GM10248 (cell line): ENCODE measurements around the gene WDR1.
A peak's percentile ranks its signal among the peaks of the same experiment; 100 is the strongest.

Experiments
- CTCF ChIA-PET: fragments of 300-600 bp; sonication (Branson Sonifier 250); formaldehyde crosslinking; extraction: SDS; loops from one replicate; lab custom pipeline; 2021; ENCODE audit warnings: antibody characterized with exemption; lab: Yijun Ruan, JAX
- POLR2A ChIA-PET: fragments of 350-650 bp; sonication (Branson Sonifier 250); formaldehyde crosslinking; extraction: SDS; loops from one replicate; lab custom pipeline; 2020; ENCODE audit warnings: antibody characterized with exemption; lab: Yijun Ruan, JAX
- DNase-seq: peaks from one replicate; pipeline ENCODE4 v3.0.0; 2012; ENCODE audit errors: extremely low spot score
- TF ChIP-seq, protein P1 (sequence below): IDR thresholded peaks from 2 replicates; pipeline ENCODE4 v1.5.1; 2012; ENCODE audit warnings: mild to moderate bottlenecking, low read depth; ENCODE audit errors: extremely low read depth, missing control alignments, control extremely low read depth

Gene WDR1

GRCh38 chr4:10063544-10064300 lies 52.9 kb downstream of the WDR1 start:
- TF ChIP-seq, protein P1, sequence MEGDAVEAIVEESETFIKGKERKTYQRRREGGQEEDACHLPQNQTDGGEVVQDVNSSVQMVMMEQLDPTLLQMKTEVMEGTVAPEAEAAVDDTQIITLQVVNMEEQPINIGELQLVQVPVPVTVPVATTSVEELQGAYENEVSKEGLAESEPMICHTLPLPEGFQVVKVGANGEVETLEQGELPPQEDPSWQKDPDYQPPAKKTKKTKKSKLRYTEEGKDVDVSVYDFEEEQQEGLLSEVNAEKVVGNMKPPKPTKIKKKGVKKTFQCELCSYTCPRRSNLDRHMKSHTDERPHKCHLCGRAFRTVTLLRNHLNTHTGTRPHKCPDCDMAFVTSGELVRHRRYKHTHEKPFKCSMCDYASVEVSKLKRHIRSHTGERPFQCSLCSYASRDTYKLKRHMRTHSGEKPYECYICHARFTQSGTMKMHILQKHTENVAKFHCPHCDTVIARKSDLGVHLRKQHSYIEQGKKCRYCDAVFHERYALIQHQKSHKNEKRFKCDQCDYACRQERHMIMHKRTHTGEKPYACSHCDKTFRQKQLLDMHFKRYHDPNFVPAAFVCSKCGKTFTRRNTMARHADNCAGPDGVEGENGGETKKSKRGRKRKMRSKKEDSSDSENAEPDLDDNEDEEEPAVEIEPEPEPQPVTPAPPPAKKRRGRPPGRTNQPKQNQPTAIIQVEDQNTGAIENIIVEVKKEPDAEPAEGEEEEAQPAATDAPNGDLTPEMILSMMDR, result peak; percentile 10
- ChIA-PET CTCF (interaction anchor here (0.9 to 1.2 kb wide), 3 partner anchors 16 to 35 kb away, joined by 3 read pairs; no protein-coding TSS in a partner anchor), POLR2A (interaction anchor here (0.6 kb wide), 1 partner anchor 9 kb away, joined by 3 read pairs; no protein-coding TSS in a partner anchor)
- no peak for DNase-seq

- POLR2A ChIA-PET, result no interaction called here
- TF ChIP-seq, protein P1, result no peak
- CTCF ChIA-PET, result interaction anchor here (1.2 kb wide), 1 partner anchor 15 kb away, joined by 3 read pairs; no protein-coding TSS in a partner anchor
- no peak for DNase-seq
Observed at GRCh38 chr4:10061650-10062415, 54.8 kb downstream of the WDR1 start.

GRCh38 chr4:10058371-10058770 lies 58.2 kb downstream of the WDR1 start:
- TF ChIP-seq, protein P1, result no peak
- POLR2A ChIA-PET, result no interaction called here
- CTCF ChIA-PET, result no interaction called here
- no peak for DNase-seq

- no peak for DNase-seq
- POLR2A ChIA-PET, result no interaction called here
- TF ChIP-seq, protein P1, result no peak
- CTCF ChIA-PET, result interaction anchor here (1.0 kb wide), 1 partner anchor 11 kb away, joined by 3 read pairs; no protein-coding TSS in a partner anchor
Observed at GRCh38 chr4:10057023-10057395, 59.6 kb downstream of the WDR1 start.

- ChIA-PET CTCF (interaction anchor here (1.0 kb wide), 1 partner anchor 12 kb away, joined by 3 read pairs; no protein-coding TSS in a partner anchor), POLR2A (no interaction called here)
- TF ChIP-seq, protein P1, result no peak
- no peak for DNase-seq
Observed at GRCh38 chr4:10056334-10057022, 60.1 kb downstream of the WDR1 start.

GRCh38 chr4:10055871-10056270 lies 60.7 kb downstream of the WDR1 start:
- ChIA-PET POLR2A (no interaction called here), CTCF (no interaction called here)
- TF ChIP-seq, protein P1, result no peak
- DNase-seq, result no peak
